GM20000 (cell line): ENCODE measurements around the gene GPR52.

Experiments
- DNase-seq: peaks from one replicate; pipeline ENCODE4 v3.0.0; 2012; ENCODE audit warnings: low spot score
- TF ChIP-seq, protein P1 (sequence below): IDR thresholded peaks from 2 replicates; pipeline ENCODE4 v1.5.1; 2012; ENCODE audit warnings: mild to moderate bottlenecking, control low read depth; ENCODE audit errors: extremely low read depth, missing control alignments

Gene GPR52

DNA sequence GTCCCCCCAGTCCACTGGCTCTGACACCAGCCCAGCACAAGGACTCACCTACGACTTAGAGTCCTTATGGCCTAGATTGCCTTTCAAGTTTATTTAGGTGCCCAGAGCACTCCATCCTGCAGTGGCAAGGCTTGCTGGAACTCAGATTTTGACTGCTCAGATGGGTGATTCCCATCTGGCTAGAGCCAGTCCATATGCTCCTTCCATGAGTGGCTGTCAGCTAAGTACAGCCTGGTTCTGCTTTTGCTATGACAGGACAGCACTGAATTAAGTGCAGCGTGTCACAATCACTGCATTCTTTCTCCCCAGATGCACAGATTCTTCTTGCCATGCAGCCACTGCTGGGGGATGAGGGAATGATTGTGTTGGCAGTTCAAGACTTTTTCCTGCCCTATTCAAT lies 43.8 kb downstream of the GPR52 start:
- TF ChIP-seq, protein P1, sequence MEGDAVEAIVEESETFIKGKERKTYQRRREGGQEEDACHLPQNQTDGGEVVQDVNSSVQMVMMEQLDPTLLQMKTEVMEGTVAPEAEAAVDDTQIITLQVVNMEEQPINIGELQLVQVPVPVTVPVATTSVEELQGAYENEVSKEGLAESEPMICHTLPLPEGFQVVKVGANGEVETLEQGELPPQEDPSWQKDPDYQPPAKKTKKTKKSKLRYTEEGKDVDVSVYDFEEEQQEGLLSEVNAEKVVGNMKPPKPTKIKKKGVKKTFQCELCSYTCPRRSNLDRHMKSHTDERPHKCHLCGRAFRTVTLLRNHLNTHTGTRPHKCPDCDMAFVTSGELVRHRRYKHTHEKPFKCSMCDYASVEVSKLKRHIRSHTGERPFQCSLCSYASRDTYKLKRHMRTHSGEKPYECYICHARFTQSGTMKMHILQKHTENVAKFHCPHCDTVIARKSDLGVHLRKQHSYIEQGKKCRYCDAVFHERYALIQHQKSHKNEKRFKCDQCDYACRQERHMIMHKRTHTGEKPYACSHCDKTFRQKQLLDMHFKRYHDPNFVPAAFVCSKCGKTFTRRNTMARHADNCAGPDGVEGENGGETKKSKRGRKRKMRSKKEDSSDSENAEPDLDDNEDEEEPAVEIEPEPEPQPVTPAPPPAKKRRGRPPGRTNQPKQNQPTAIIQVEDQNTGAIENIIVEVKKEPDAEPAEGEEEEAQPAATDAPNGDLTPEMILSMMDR: no peak

DNA sequence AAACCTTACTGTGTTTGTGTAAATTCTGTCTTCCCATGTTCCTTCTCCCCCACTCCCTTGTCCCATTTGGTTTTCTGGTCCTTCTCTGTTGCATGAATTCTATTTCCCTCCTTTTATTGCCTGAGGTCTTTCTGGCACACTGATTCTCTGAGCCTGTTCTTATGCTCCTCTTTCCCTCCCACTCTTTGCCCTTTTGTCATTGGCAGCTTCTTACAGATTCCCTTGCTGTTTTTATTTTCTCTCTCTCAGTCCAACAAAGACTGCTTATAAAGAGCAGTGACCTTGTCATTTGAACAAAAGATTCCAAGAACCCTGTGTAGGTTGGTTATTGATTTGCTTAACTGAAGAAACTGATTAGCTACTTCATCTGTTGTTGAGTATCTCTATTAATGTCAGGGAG lies 49.7 kb downstream of the GPR52 start:
- no peak for DNase-seq
- TF ChIP-seq, protein P1: no peak

More for the DNA sequence above, 43.8 kb downstream of the GPR52 start:
- DNase-seq: no peak
